GM23248 (cell line): ENCODE results near the gene SLC12A3.

ENCODE experiments used
- EZH2 ChIP-seq: fragments of 200-600 bp; sonication (generic); IDR thresholded peaks from 2 replicates; pipeline ENCODE4 v1.6.1; 2018; ENCODE audit warnings: antibody characterized with exemption, mild to moderate bottlenecking; ENCODE audit not compliant: insufficient read depth, poor library complexity, severe bottlenecking
- EZH2phosphoT487 ChIP-seq: fragments of 200-600 bp; sonication (generic); IDR thresholded peaks from 2 replicates; pipeline ENCODE4 v1.6.1; 2018; ENCODE audit warnings: antibody characterized with exemption, moderate library complexity, mild to moderate bottlenecking, low read depth; ENCODE audit not compliant: insufficient read depth

- TF ChIP-seq EZH2phosphoT487 (no peak), EZH2 (no peak)
Observed at GRCh38 chr16:56830669-56831068, 34.3 kb upstream of the SLC12A3 start.
